ENCODE measurements around the gene RPS6KC1.
A peak's percentile ranks its signal among the peaks of the same experiment; 100 is the strongest.
"Not testable (repeated sequence)": the region's sequence is repeated elsewhere in the genome, so short reads cannot be mapped to it uniquely, and the experiment has no call there.

Gene RPS6KC1

GRCh38 chr1:213111502-213111901 is 60.5 kb downstream of the RPS6KC1 start:
- DNase-seq, result no peak

GRCh38 chr1:213112723-213113122 is 61.7 kb downstream of the RPS6KC1 start:
- DNase-seq, result not testable (repeated sequence)

GRCh38 chr1:213117699-213118180 is 66.7 kb downstream of the RPS6KC1 start:
- DNase-seq, result not testable (repeated sequence)

- DNase-seq, result no peak
Observed at GRCh38 chr1:213119794-213120193, 68.8 kb downstream of the RPS6KC1 start.

GRCh38 chr1:213120386-213120785 is 69.3 kb downstream of the RPS6KC1 start:
- no peak for DNase-seq

GRCh38 chr1:213120961-213121360 is 69.9 kb downstream of the RPS6KC1 start:
- DNase-seq, result no peak

- peak; percentile 65 to 77 for DNase-seq
Observed at GRCh38 chr1:213122514-213122929, 71.5 kb downstream of the RPS6KC1 start.

GRCh38 chr1:213123087-213123486 is 72.0 kb downstream of the RPS6KC1 start:
- DNase-seq, result no peak

- DNase-seq, result no peak
Observed at GRCh38 chr1:213123536-213123935, 72.5 kb downstream of the RPS6KC1 start.

- DNase-seq, result no peak
Observed at GRCh38 chr1:213124590-213124989, 73.5 kb downstream of the RPS6KC1 start.

- DNase-seq, result no peak
Observed at GRCh38 chr1:213125643-213126042, 74.6 kb downstream of the RPS6KC1 start.

GRCh38 chr1:213127074-213127473 is 76.0 kb downstream of the RPS6KC1 start:
- no peak for DNase-seq

- DNase-seq, result no peak
Observed at GRCh38 chr1:213131851-213132655, 81.0 kb downstream of the RPS6KC1 start.

- no peak for DNase-seq
Observed at GRCh38 chr1:213135572-213135971, 84.5 kb downstream of the RPS6KC1 start.

- no peak for DNase-seq
Observed at GRCh38 chr1:213136190-213136917, 85.3 kb downstream of the RPS6KC1 start.

- DNase-seq, result no peak
Observed at GRCh38 chr1:213138391-213138790, 87.3 kb downstream of the RPS6KC1 start.

- DNase-seq, result no peak
Observed at GRCh38 chr1:213138892-213139291, 87.9 kb downstream of the RPS6KC1 start.

GRCh38 chr1:213148905-213149304 is 97.9 kb downstream of the RPS6KC1 start:
- no peak for DNase-seq

GRCh38 chr1:213150090-213150489 is 99.0 kb downstream of the RPS6KC1 start:
- not testable (repeated sequence) for DNase-seq

- no peak for DNase-seq
Observed at GRCh38 chr1:213154056-213154685, 103.1 kb downstream of the RPS6KC1 start.

GRCh38 chr1:213159376-213159775 is 108.3 kb downstream of the RPS6KC1 start:
- no peak for DNase-seq

- DNase-seq, result not testable (repeated sequence)
Observed at GRCh38 chr1:213160442-213160841, 109.4 kb downstream of the RPS6KC1 start.

- no peak for DNase-seq
Observed at GRCh38 chr1:213162338-213162737, 111.3 kb downstream of the RPS6KC1 start.

GRCh38 chr1:213162862-213163261 is 111.8 kb downstream of the RPS6KC1 start:
- no peak for DNase-seq

Measured in NCI-H446 (cell line).